CD4-positive, alpha-beta T cell treated with Interleukin-1 beta for 1 hour (primary cell): ENCODE results near the gene CHRNA9.

Source experiments
- DNase-seq, 2 donors: peaks; one replicate each; pipeline ENCODE4 v3.0.0-alpha.2; 2020 to 2022

CHRNA9 gene

DNA sequence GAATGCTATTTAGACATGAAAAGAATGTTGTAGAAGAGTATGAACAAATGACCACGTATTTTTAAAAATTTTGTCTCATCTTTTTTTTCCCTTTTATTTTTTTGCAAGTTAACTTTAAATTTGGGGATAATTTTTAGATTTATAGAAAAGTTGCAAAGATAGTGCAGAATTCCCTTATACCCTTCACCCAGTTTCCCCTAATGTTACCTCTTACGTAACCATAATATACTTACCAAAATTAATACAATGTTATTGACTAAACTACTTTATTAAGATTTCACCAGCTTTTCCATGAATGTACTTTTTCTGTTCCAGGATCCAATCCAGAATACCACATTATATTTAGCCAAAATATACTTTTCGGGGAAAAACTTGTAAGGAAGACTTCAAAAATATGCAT is 12.3 kb downstream of the CHRNA9 start:
- no peak for DNase-seq

DNA sequence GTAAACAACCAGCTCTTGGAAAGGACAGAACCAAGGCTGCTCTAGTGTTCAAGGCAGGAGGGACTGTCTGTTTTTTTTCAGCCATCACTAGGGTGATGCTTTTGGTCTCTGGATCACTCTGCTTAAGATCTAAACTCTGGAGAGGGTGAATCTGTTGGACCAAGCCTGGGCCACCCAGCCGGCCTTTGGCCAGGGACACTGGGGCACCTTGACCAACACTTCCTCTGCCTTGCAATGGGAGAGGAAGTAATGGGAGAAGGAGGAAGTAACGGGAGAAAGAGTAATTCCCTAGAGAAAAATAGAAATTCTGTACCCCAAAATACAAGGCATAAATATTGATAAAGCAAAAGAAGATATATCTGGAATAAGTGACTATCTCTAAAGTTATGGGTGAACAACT is 12.9 kb downstream of the CHRNA9 start:
- DNase-seq, result no peak

DNA sequence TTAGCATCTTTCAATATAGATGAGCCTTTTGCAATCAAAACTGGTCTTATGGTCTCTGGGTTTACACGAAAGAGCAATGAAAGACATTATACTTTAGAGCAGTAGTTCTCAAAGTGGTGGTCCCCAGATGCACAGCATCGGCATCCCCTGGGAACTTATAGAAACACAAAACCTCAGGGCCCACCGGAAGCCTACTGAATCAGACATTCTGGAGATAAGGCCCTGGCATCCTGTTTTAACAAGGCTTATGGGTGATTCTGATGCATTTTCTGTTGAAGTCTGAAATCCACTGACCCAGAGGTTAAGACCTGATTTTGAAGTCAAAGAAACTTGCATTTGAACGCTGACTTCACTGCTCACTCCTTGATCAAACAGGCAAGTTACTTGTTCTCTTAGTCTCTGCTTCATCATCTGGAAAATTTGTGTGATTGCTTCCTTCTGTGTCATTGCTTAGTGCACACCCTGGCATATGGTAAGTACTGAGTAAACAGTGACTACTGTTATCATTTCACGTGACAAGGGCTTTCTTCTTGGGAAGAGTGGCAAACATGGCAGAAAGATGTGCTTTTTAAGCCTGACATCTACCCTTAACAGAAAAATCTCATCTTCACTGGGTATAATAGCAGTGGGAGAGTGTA is 14.5 kb downstream of the CHRNA9 start:
- DNase-seq, result no peak

DNA sequence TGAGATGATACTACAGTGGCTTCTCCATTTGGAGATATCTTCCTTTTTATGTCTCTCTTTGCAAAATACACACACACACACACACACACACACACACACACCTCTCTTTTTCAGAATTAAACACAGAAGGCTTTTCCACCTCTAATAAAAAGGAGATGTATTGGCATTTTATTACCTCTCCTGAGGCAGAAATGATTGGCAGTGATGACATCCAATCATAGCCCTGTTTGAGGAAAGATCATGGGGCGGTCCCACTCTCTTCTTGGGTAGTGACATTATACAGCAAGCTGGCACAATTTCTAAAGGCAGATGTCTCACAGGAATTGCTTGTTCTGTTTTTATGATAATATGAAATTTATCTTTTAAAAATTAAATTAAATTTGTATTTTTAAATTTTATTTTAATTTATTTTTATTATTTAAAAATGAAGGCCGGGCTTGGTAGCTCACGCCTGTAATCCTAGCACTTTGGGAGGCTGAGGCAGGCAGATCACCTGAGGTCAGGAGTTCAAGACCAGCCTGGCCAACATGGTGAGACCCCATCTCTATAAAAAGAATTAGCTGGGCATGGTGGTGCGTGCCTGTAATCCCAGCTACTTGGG is 15.6 kb downstream of the CHRNA9 start:
- no peak for DNase-seq

DNA sequence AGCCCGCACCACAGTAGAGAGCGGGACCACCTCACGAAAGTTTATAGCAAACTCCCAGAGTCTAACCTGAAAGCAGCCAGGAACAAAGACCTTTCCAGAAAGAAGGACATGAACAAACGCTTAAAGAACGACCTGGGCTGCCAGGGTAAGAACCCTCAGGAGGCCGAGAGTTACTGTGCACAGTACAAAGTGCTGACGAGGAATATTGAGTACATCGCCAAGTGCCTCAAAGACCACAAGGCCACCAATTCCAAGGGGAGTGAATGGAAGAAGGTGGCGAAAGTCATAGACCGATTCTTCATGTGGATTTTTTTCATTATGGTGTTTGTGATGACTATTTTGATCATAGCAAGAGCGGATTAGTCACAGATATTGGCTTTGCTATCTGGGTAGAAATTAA is 19.0 kb downstream of the CHRNA9 start:
- no peak for DNase-seq

- DNase-seq, result no peak
Measured at GRCh38 chr4:40355131-40355530, 20.0 kb downstream of the CHRNA9 start.

GRCh38 chr4:40357738-40358137 is 22.6 kb downstream of the CHRNA9 start:
- no peak for DNase-seq

- DNase-seq, result no peak
Measured at GRCh38 chr4:40361338-40361737, 26.2 kb downstream of the CHRNA9 start.

DNA sequence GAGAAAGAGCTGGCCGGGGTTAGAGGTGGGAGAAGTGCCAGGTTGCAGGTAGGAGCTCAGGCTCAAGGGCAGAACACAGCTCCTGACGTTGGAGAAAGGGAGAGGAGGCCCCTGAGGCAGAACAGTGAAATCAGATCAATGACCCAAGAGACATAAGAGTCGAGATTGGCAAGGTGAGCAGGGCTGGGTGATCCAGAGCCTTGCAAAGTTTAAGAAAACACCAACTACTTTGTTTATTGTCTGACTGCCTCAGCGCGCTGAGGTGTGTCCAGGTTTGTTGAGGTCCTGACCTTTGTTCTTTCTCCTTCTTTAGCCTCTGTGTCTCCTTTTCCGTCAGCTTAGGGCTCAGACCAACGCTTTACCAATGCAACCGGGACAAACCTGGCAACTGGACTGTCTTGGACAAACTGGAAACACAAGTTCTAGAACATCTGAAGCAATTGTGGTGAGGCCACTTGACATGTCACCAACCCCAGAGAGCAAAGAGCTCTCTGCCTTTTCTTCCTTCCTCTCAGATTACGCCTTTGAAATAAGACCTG is 28.3 kb downstream of the CHRNA9 start:
- DNase-seq, result no peak

DNA sequence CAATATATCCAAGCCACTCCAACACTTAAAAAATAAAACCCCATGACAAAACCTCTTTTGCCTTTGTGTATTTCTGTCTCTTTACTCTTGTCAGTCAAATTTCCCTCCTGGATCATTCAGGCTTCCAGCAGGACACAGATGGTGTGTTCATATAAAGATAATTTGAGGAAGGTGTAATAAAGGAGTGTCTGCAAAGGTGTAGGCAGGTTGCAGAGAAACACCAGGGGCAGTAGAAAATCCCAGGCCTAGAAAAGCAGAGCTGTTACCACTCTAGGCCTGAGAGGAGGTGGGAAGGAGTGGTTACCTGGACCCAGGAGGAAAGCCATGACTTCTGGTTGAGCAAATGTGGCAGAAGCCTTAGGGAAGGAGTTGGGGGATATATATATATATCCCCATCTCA is 28.8 kb downstream of the CHRNA9 start:
- no peak for DNase-seq

DNA sequence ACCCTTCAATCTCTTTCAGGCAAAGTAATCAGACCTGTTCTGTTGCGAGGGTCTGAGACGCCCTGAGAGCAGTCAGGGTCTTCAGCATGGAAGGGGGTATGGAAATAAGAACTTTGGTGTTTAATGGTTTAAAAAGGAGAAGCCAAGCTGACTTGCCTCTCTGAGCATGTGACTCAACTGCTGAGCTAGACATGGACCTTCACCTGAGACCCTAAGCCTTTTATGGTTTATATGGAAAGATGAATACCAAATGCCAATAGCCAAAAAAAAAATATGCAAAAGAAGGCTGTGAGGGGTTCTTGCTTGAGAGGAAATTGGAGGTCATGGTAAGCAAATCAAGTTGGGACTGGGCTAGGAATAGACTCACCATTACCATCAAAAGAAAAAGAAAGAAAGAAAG is 30.6 kb downstream of the CHRNA9 start:
- DNase-seq, result no peak

DNA sequence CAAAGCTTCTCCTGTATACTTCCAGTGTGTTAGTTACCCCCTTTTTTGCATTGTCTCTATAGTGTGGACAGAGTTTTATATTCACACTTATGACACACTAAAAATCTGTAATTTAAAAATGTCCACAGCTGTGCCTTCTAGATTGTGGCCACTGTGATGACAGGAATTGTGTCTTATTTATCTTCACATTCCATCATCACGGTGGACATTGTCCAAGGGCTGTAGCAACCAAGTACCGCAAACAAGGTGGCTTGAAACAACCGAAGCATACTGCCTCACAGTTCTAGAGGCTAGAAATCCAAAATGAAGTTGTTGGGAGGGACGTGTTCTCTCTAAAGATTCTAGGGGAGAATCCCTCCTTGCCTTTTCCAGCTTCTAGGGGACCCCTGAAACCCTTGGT is 32.3 kb downstream of the CHRNA9 start:
- DNase-seq, result no peak

DNA sequence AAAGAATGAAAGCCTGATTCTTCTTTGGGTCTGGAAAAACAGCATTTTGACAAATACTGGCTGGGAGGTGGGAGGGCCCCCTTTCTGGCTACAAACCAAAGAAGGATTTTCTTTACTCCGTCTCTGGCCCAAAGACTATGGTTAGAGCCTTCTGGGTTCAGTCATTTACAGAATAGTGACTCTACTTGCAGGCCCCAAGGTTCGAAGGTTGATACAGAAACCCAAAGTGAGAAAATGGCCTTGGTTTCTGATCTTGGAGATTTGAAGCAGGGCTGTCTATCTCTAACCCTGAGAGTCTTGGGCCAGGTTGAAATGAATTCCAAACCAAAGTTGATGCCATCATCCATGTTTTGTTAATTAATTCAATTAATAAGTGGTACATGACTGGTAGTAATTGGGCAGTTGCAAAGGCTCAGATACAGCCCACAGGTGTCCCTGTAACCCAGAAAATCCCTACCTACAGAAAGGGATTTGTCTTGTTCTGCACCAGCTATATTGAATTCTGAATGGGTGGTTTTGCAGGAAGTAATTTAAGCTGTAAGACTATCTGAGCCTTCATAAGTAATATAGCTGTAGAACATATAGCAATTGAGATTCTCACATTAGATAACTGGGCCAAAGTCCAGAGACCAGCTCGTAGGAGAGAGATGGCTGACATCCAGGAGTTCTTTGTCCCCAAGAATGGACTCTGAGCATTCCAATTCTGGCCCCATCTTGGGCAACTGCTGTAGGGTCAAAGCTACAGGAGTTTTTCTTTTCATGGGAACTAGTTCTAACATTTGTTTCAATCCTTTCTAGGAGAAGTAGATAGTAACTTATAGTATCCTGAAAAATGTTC is 34.5 kb downstream of the CHRNA9 start:
- DNase-seq, result no peak

DNA sequence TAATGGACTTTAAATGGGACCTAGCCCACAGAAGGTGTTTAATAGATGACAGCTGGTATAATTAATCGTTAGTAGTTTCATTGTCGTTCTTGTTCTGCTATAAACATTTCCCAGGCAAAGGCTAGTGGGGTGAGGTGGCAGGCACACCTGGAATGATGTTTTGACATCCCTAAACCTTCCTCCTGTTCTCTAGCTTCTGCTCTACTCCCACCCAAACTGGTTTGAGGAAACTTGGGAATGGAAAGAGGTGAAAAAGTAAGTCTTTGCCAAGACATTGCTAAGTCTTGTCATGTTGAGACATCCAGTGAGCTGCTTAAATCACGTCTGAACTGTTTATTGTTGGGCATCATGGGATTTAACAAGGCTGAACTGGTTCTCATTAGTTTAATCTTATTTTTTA is 37.5 kb downstream of the CHRNA9 start:
- no peak for DNase-seq

GRCh38 chr4:40373636-40374035 is 38.5 kb downstream of the CHRNA9 start:
- no peak for DNase-seq

- no peak for DNase-seq
Measured at GRCh38 chr4:40375095-40375494, 40.0 kb downstream of the CHRNA9 start.

- DNase-seq, result no peak
Measured at GRCh38 chr4:40375620-40376019, 40.5 kb downstream of the CHRNA9 start.

DNA sequence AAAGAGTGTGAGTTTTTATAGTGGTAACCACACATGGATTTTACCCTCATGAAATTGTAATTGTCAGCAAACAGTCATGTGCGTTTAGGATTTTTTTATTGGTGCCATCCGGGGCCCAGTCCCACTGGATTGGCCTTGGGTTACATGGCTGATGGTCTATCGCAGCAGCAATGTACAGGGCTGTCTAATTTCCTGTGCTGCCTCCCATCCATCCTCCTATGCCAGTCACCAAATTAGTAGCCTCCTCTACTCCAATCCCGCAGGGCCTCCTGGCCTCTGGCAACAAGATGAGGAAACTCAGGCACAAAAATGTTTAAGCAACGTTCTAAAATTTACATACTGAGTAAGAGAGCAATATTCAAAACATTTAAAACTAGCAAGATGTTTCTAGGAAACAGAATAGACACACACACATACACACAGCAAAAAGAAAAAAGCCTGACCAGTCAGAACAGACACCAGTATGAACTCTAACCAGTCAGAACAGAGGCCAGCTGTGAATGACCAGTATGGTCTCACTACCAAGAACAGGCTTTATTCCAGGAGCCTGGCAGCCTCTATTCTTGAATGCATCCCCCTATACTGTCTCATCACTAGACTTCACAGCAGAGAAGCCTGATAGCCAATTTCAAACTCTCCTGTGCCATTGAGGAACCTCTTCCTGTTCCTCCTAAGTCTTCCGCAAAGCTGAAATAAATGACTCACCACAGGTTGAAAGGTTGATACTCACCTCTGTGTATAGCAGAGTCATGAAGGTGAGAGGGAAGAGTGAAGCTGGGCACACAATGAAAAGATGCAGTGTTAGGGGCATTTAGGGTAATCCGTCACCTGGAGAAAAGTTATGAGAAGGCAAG is 42.6 kb downstream of the CHRNA9 start:
- no peak for DNase-seq

DNA sequence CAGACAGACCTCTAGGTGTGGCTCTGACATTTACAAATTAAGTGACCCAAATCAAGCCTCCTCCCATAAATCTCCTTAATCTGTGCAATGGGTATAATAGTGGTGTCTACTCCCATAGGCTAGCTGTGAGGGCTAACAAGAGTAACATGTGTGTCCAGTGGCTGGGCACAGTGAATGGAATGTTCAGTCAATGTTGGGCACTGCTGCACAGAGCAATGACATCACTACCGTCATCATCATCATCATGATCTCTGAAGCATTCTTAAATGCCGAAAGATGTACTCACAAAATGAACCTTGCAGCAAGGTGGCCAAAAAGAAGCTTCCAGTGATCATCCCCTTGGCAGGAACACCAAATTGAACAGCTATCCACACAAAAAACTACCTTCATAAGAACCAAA is 43.5 kb downstream of the CHRNA9 start:
- DNase-seq, result no peak

GRCh38 chr4:40379248-40379647 is 44.1 kb downstream of the CHRNA9 start:
- no peak for DNase-seq

DNA sequence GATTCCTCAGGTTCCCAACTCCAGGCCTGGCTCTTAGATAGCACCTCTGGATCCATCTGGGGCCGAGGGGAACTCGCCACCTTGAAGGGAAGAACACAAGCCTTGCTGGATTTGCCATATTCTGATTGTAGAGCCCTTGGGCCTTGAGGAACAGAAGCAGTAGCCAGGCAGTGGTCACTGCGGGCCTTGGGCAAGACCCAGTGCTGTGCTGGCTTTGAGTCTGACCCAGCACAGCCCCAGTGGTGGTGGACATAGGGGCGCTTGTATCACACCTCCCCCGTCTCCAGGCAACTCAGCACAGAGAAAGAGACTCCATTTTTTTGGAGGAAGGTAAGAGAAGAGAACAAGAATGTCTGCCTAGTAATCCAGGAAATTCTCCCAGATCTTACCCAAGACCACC is 45.5 kb downstream of the CHRNA9 start:
- no peak for DNase-seq

GRCh38 chr4:40388239-40388638 is 53.1 kb downstream of the CHRNA9 start:
- DNase-seq, result no peak

DNA sequence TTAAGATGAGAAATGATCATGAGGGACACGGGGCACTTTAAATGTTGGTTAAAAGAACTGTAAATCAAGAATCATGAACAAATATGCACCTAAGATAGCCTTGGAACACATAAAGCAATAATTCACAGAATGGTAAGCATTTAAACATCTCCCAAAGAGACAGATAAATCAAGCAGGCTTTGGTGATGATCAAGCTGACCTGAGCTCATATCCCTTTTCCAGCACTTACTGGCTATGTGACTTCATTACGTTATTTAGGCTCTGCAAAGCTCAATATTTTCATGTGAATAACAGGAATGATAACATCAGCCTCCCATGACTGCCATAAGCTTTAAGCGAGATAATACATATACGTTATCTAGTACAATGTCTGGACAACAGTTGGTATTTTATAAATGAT is 54.9 kb downstream of the CHRNA9 start:
- DNase-seq, result no peak
